ENCODE measurements around the gene STAC2. TPM values are rescaled to one million over a fixed set of nuclear protein-coding genes. Genes with fewer than 3 reads are reported as not detected.

Gene STAC2
- polyA plus RNA-seq, 1 experiment = not detected

- H3K27me3 ChIP-seq (ENCODE audit: control insufficient read depth, insufficient read depth, low read length) = peaks cover 43% of the 10 kb centered on the region
- CTCF ChIA-PET = interaction anchor here (1.2 to 21.2 kb wide), 2 partner anchors 16 to 49 kb away, joined by 5 to 438 read pairs; no protein-coding TSS in a partner anchor
- POLR2A ChIA-PET = no interaction called here
- no peaks in the 10 kb centered on the region for H3K36me3 ChIP-seq (ENCODE audit: control insufficient read depth, insufficient read depth, low read length)
- DNase-seq (ENCODE audit: low read depth) = no peak
- no peak overlapping the region for H3K4me3 ChIP-seq (ENCODE audit: low read depth, low read length)
- no peak for TF ChIP-seq CTCF (IDR thresholded peaks at IDR 0.05; ENCODE audit: insufficient read depth, low read depth, low read length)
Observed at GRCh38 chr17:39222866-39223834, 2.6 kb downstream of the STAC2 start.

GRCh38 chr17:39222151-39222550, 3.6 kb downstream of the STAC2 start:
- POLR2A ChIA-PET = no interaction called here
- H3K4me3 ChIP-seq (ENCODE audit: low read depth, low read length) = no peak overlapping the region
- DNase-seq (ENCODE audit: low read depth) = no peak
- no peaks in the 10 kb centered on the region for H3K36me3 ChIP-seq (ENCODE audit: control insufficient read depth, insufficient read depth, low read length)
- no peak for TF ChIP-seq CTCF (IDR thresholded peaks at IDR 0.05; ENCODE audit: insufficient read depth, low read depth, low read length)
- peaks cover 42% of the 10 kb centered on the region for H3K27me3 ChIP-seq (ENCODE audit: control insufficient read depth, insufficient read depth, low read length)
- CTCF ChIA-PET = interaction anchor here (1.4 to 21.2 kb wide), 2 partner anchors 10 to 17 kb away, joined by 5 to 438 read pairs; no protein-coding TSS in a partner anchor

- Histone ChIP-seq H3K4me3 (ENCODE audit: low read depth, low read length) (no peak overlapping the region), H3K27me3 (ENCODE audit: control insufficient read depth, insufficient read depth, low read length) (peaks cover 46% of the 10 kb centered on the region), H3K36me3 (ENCODE audit: control insufficient read depth, insufficient read depth, low read length) (no peaks in the 10 kb centered on the region)
- no peak for TF ChIP-seq CTCF (IDR thresholded peaks at IDR 0.05; ENCODE audit: insufficient read depth, low read depth, low read length)
- CTCF ChIA-PET = interaction anchor here (1.4 to 21.2 kb wide), 2 partner anchors 9 to 18 kb away, joined by 5 to 438 read pairs; no protein-coding TSS in a partner anchor
- POLR2A ChIA-PET = no interaction called here
- no peak for DNase-seq (ENCODE audit: low read depth)
Observed at GRCh38 chr17:39221572-39221971, 4.2 kb downstream of the STAC2 start.

- TF ChIP-seq CTCF (IDR thresholded peaks at IDR 0.05; ENCODE audit: insufficient read depth, low read depth, low read length) = no peak
- POLR2A ChIA-PET = no interaction called here
- Histone ChIP-seq H3K27me3 (ENCODE audit: control insufficient read depth, insufficient read depth, low read length) (peaks cover 33% of the 10 kb centered on the region), H3K4me3 (ENCODE audit: low read depth, low read length) (no peak overlapping the region), H3K36me3 (ENCODE audit: control insufficient read depth, insufficient read depth, low read length) (no peaks in the 10 kb centered on the region)
- CTCF ChIA-PET = interaction anchor here (1.1 to 21.2 kb wide), 2 partner anchors 20 to 45 kb away, joined by 3 to 438 read pairs; no protein-coding TSS in a partner anchor
- DNase-seq (ENCODE audit: low read depth) = no peak
Observed at GRCh38 chr17:39219647-39220154, 6.0 kb downstream of the STAC2 start.

GRCh38 chr17:39218906-39219305, 6.8 kb downstream of the STAC2 start:
- CTCF ChIA-PET = interaction anchor here (1.1 to 21.2 kb wide), 3 partner anchors 12 to 45 kb away, joined by 3 to 438 read pairs (median 3); no protein-coding TSS in a partner anchor

More at GRCh38 chr17:39218906-39219305, 6.8 kb downstream of the STAC2 start:
- Histone ChIP-seq H3K4me3 (ENCODE audit: low read depth, low read length) (no peak overlapping the region), H3K36me3 (ENCODE audit: control insufficient read depth, insufficient read depth, low read length) (no peaks in the 10 kb centered on the region), H3K27me3 (ENCODE audit: control insufficient read depth, insufficient read depth, low read length) (peaks cover 29% of the 10 kb centered on the region)
- POLR2A ChIA-PET = no interaction called here
- TF ChIP-seq CTCF (IDR thresholded peaks at IDR 0.05; ENCODE audit: insufficient read depth, low read depth, low read length) = no peak
- no peak for DNase-seq (ENCODE audit: low read depth)

All from BJ (cell line).